Glomerular visceral epithelial cell (primary cell): ENCODE results near the gene FAM3A.

Experiments
- DNase-seq: peaks from one replicate; pipeline ENCODE4 v3.0.0-alpha.2; 2016; ENCODE audit errors: extremely low spot score

The FAM3A gene

DNA sequence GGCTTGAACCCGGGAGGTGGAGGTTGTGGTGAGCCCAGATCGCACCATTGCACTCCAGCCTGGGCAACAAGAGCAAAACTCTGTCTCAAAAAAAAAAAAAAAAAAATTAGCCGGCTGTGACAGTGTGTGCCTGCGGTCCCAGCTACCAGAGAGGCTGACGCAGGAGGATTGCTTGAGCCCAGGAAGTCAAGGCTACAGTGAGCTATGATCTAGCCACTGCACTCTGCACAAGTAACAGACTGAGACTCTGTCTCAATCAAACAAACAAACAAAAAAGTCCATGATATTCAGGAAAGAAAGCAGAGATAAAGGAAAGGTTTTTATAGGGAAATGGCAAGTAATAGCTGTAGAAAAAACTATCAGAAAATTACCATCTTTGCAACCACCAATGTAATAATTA is 34.8 kb downstream of the FAM3A start:
- no peak for DNase-seq

DNA sequence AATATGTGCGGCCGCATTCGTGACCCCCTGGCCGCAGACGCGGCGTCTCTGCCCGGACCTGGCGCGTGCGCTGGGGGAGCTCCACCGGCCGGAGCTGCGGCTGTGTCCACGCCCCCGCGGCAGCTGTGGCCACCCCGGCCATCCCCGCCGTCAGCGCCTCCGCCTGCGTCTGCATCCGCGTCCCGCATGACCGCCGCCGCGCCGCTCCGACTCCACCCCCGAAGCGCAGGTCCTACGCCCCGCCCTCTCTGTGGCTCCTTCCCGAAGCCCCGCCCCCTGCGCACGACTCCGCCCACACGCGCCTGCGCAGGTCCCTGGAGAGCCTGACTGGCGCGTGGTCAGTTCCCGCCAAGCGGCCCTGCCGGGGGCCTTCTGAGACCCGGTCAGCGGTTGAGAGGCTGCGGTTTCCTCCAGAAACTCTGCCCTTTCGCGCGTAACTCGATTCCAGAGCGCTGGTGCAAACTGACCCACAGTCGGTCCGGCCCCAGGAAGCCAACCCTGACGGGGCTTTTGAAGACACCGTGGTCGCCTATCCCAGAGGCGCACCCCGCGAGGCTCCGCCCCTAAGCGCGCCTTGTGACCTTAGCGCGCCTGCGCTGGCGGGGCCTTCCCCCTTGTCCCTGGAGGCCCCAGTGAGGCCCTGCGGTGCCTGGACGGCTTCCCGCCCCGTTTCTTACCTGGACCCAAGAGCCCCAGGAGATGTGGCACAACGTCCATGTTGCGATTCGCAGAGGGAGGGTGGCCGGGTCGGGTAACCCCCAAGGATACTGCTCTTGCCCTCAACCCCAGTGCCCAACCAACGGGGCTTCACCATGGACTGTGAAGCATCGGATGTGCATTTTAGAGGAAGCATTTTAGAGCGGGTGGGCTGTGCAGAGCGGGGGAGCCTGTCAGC is 37.1 kb downstream of the FAM3A start, which contains the start of gene LAGE3:
LAGE3 (minus strand) TSS at position 554 of the 895 bp plus-strand sequence; CDS start at position 188, 366 bp downstream.
- peak; percentile 89 for DNase-seq

DNA sequence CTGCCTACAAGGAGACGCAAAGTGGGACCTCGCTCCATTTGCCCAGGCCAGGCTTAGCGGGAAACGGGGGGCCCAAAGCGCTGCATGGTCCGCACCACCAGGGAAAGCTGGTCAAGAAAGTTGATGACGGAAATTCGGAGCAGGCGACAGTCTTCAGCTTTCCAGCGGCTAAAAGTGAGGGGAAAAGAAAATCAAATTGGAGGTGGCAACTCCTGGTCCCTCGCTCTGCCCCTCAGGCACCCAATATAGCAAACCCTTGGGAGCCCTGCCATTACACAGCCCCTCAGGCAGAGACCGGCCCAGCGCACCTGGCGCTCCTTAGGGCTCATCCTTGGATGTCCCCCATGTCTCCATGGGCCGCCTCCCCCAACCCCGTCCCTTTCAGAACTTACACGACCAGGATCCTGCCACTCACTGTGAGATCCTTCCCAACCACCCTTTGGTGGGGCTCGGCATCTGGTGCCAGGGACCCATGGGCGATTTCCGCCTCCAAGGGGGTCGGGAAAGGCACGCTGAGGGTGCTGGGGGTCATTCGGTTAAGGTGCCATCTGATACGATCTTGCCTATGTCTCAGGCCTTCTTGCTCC is 38.0 kb downstream of the FAM3A start:
- no peak for DNase-seq

DNA sequence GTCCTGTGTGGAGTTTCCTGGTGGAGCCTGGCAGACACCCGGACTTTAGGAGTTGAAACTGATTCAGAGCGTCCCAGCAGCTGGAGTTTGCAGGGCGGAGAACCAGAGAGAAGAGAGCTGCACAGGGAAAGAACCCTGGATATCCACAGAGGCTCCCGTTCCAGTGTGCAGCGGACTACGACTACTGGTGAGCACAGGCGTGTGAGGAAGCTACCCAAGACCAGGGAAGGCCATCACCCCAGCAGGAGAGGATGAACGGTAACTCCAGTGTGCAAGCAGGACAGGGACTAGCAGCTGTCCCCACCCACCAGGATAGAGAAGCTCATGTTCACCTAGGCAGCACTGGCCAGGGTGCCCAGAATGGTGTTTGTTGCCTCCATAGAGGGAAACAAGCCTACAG is 39.2 kb downstream of the FAM3A start:
- DNase-seq: peak; percentile 21

DNA sequence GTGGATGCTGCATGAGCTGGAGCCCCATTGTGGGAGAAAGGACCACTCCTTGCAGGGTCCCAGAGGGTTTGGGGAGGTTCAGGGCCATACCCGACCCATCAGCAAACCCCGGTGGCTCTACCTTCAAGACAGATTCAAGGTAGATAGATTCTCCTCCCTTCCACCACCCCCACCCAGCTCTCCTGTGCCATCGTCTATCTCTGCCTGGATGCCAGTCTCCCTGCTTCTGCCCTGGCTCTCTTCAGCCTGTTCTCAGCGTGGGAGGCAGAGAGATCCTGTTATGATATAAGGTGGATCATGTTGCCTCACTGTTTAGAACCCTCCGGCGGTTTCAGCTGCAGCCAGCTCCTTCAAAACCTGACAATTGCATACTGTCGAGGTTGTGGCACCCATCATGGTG is 42.3 kb downstream of the FAM3A start:
- DNase-seq: no peak

DNA sequence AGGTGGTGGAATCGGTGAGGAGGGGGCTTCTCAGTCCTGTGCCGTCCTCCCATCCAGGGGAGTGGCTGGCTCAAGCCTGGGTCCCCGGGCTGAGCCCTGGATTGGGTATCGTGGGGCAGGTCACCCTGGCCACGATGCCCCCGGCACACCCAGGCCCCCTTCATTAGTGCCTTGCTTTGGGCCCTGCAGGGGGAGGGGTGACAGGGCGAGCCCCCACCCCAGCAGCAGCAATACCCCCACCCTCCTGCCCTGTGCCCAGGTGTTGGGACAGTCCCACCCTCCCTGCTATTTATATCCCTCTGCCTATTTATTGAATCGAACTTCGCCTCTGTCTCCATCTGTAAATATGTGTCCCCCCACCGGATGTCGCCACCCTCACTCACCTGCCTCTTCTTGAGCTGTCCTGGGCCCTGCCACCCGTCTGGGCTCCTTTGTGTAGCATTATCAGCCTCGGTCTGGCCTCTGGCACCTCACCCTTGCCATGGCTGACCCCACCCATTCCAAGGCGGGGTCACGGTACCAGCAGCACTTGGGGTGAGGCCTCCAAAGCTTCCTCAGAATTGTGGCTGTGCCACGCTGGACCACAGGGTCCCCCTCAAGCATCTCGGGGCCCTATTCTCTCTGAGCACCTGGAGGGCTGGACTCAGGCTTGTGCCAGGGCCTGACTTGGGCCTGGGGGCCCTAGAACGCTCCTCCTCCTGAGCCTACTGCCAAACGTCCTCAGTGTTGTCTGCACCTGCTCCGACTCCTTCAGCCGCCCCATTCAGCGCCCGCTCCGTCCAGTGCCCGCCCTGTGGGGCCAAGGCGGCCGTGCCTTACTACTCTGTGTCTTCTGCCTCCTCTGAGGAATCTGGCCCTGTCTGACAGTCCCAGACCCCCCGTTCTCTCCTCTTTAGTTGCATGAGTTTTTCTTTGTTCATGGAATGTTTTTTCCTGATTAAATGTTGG is 43.1 kb downstream of the FAM3A start:
- DNase-seq: no peak

DNA sequence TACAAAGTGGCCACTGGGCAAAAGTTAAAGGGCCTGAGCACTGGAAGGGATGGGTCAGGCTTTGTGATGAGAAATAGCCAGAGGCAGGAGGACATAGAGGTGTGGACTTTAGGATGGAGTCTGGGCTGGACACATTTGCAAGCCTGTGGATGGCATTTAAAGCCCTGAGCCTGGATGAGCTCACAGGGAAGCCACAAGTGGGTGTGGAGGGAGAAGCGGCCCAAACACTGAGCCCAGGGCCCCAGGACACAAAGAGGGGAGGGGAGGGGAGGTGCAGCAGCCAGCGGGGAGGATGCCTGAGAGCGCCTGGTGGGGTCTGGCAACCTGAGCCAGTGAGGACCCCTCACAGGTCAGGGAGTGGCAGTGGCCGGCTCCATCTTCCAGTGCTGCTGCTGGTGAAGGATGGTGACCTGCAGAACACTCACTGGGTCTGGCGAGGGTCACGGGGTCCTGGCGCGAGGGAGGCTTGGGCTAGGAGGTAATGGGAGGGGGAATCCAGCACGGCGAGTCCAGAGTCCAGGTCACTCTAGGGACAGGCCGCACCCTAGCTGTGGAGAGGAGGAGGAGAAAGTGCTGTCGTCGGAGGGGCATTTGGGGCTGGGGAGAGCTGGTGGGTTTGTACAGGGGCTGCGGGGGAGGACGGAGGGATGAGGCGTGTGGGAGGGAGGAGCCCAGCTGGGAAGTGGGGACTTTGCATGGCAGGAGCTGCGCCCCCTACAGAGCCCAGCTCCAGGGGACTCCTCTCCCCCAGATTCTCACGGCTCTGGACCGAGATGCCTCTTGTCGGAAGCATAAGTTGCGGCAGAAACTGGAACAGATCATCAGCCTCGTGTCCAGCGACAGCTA is 44.0 kb downstream of the FAM3A start:
- no peak for DNase-seq

DNA sequence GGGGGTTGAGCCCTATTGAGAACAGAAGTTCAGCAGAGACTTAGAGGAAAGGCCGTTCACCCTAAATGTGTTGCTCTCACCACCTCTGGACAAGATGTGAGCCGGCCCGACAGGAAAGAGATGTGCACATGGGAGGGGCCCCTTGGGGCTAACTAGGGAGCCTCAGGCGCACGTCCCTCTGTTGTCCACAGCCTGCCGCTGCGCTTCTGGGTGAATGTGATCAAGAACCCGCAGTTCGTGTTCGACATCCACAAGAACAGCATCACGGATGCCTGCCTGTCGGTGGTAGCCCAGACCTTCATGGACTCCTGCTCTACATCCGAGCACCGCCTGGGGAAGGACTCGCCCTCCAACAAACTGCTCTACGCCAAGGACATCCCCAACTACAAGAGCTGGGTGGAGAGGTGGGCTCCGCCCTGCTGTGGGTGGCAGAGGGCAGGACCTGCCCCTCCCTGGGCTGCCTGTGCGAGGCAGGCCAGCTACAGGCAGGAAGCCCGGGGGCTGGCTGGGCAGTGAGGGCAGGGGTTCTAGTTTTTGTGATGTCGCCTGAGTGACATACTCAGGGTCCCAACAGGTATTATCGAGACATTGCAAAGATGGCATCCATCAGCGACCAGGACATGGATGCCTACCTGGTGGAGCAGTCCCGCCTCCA is 45.0 kb downstream of the FAM3A start:
- no peak for DNase-seq

DNA sequence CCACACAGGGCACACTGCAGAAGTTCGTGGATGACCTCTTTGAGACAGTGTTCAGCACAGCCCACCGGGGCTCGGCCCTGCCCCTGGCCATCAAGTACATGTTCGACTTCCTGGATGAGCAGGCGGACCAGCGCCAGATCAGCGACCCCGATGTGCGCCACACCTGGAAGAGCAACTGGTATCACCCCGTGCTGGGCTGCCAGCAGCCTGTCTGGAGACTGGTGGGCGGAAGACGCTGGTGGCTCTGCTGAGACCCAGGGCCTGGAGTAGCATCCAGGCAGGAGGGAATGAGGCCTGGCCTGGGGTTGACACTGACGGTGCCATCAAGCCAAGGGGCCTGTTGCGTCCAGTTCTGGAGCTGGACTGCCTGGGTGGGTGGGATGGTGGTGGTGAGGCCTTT is 45.6 kb downstream of the FAM3A start:
- no peak for DNase-seq

DNA sequence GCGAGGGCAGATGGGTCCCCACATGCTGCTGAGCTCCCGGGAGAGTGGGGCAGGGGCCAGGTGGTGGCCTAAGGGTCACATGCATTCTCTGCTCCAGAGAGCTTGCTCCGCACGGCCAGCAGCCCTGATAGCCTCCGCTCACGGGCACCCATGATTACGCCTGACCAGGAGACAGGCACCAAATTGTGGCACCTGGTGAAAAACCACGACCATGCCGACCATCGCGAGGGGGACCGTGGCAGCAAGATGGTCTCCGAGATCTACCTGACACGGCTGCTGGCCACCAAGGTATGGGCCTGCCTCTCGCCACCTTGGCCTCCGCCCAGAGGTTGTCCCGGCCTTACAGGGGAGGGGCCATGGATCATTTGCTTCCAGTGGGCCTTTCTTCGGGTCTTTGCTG is 46.2 kb downstream of the FAM3A start:
- DNase-seq: no peak

DNA sequence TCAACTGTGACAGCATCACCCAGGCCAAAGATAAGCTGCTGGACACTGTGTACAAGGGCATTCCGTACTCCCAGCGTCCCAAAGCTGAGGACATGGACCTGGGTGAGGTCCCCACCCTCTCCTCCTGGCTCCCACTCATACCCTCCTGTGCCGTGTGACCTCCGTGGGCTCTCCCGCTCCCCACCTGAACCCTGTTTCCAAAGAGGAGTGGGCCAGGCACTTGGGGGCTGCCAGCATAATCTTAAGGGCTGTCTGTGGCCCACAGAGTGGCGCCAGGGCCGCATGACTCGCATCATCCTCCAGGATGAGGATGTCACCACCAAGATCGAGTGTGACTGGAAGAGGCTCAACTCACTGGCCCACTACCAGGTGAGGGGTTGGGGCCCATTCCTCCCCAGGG is 46.9 kb downstream of the FAM3A start:
- DNase-seq: no peak

DNA sequence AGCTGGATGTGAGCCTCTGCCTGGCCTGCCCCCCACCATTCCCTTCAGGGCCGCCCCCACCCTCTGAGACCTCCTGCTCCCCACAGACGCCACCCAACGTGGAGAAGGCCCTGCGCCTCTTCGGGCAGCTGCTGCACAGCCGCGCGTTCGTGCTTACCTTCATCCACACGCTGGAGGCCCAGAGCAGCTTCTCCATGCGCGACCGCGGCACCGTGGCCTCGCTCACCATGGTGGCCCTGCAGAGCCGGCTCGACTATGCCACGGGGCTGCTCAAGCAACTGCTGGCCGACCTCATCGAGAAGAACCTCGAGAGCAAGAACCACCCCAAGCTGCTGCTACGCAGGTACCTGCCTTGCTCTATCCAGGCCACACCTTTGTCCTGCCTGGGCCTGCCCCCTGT is 47.8 kb downstream of the FAM3A start:
- no peak for DNase-seq

DNA sequence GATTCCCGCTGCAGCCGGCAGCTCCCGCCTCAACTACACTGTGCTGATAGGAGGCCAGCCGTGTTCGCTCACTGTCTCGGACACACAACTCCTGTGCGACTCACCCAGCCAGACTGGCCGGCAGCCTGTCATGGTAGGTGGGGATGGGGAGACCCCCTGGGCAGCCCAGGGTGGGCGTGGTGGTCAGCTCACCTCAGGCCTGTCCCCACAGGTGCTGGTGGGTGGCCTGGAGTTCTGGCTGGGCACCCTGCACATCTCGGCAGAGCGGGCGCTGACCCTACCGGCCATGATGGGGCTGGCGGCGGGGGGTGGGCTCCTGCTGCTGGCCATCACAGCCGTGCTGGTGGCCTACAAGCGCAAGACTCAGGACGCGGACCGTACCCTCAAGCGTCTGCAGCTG is 48.5 kb downstream of the FAM3A start:
- DNase-seq: no peak

DNA sequence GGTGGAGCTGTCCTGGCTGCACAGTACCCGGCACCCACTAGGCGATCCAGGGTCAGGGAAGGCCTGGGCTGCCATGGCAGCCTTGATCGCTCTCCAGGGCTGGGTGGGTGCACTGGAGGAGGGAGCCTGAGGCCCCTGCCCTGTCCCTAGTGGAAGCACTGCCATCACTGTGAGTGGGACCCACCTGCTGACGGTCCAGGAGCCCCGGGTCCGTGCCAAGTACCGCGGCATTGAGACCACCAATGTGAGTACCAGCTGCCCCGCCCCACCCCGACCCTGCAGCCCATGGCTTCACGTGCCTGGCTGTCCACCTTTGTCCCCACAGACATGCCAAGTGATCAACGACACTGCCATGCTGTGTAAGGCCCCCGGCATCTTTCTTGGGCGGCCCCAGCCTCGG is 49.1 kb downstream of the FAM3A start:
- no peak for DNase-seq

DNA sequence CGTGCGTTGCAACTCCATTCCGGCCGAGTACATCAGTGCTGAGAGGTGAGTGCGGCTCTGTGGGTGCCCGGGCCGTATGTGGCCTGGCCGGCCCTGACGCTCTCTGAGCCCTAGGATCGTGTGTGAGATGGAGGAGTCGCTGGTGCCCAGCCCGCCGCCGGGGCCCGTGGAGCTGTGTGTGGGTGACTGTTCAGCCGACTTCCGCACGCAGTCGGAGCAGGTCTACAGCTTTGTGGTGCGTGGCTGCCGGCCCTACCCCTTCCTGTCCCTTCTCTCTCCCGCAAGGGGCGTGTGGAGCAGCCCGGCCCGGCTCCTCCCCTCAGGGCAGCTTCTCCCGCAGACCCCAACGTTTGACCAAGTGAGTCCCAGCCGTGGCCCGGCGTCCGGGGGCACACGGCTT is 50.0 kb downstream of the FAM3A start:
- DNase-seq: no peak

DNA sequence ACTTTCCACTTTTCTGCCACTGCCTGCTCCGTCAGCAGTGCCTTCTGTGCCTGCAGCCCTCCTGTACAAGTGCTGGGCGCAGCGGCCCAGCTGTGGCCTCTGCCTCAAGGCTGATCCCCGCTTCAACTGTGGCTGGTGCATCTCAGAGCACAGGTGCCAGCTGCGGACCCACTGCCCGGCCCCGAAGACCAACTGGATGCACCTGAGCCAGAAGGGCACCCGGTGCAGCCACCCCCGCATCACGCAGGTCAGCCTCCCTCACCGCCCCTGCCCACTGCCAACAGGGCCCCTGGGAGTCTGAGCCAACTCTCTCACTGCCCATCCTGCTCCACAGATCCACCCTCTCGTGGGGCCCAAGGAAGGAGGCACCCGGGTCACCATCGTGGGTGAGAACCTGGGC is 50.4 kb downstream of the FAM3A start:
- DNase-seq: no peak

DNA sequence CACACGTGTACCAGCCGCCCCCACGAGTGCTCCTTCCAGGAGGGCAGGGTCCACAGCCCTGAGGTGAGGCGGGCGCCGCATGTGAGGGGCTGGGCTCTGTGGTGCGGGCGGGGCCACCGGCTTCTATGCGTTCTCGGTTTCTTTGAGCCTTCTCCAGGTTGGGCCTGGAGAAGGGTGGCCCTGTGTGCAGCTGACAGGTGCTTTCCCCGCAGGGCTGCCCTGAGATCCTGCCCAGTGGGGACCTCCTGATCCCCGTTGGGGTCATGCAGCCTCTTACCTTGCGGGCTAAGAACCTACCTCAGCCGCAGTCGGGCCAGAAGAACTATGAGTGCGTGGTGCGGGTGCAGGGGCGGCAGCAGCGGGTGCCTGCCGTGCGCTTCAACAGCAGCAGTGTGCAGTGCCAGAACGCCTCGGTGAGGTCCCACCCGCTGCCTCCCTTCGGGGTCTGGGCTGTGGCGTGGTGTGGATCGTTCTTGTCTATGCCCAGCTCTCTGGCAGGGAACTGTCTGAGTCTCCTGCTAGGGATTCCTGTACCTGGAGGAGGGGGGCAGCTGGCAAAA is 51.1 kb downstream of the FAM3A start:
- DNase-seq: no peak

DNA sequence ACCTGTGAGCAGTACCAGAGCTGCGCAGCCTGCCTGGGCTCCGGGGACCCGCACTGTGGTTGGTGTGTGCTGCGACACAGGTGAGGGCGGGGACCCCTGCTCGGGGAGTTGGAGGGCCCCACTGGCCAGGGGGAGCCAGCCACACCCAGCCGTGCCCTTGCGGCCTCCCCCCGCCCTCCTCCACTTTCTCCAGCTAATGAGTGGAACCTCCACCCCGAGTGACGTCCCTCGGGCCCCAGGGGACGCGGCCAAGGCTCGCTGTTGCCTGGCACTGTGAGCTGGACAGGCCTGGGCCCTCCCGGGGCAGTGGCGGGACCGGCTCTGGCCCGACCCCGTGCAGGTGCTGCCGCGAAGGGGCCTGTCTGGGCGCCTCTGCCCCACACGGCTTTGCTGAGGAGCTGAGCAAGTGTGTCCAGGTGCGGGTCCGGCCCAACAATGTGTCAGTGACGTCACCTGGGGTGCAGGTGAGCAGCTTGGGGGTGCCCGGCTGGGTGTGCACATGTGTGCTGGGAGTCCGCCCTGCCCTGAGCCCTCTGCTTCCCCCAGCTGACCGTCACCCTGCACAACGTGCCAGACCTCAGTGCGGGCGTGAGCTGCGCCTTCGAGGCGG is 52.3 kb downstream of the FAM3A start:
- no peak for DNase-seq

DNA sequence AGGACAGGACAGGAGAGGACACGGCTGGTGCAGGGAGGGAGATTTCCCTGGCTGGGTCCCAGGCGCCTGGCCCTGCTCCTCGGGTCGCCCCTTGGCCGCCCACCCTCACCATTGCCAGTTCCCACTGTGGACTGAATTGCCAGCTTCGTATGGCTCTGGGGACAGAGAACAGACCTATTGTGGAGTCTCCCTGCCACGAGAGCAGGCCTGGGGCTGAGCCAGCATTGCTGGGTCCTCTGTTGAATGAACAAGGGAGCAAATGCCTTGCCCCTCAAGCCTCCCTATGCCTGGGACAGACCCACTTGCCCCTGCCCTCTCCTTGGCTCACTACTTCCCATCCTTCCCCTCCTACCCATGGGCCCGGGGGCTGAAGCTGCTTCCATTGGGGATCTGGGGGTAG is 53.6 kb downstream of the FAM3A start:
- no peak for DNase-seq

DNA sequence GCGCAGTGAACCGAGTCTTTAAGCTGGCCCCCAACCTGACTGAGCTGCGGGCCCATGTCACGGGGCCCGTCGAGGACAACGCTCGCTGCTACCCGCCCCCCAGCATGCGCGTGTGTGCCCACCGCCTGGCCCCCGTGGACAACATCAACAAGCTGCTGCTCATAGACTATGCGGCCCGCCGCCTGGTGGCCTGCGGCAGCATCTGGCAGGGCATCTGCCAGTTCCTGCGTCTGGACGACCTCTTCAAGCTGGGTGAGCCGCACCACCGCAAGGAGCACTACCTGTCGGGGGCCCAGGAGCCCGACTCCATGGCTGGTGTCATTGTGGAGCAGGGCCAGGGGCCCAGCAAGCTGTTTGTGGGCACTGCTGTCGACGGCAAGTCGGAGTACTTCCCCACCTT is 55.7 kb downstream of the FAM3A start:
- no peak for DNase-seq
